GM19023 (cell line): Measurements from ENCODE around the gene CEP350.
A peak's percentile ranks its signal among the peaks of the same experiment; 100 is the strongest.

ENCODE experiments used
- ATAC-seq: cut with Tn5 transposase; IDR thresholded peaks from one replicate; pipeline ENCODE4 v1.9.1; 2021; ENCODE audit warnings: mild to moderate bottlenecking, moderate library complexity; ENCODE audit not compliant: unreplicated experiment

The CEP350 gene

GRCh38 chr1:180153032-180153431 lies 198.4 kb downstream of the CEP350 start:
- ATAC-seq = no peak

GRCh38 chr1:180154003-180154324 lies 199.4 kb downstream of the CEP350 start:
- ATAC-seq = no peak

- ATAC-seq = peak; percentile 92
These were observed 199.9 kb downstream of the CEP350 start, which contains the start of gene QSOX1 for GRCh38 chr1:180154325-180155181. QSOX1 (plus strand) TSS chr1:180154869; CDS start chr1:180154908, 39 bp downstream.

GRCh38 chr1:180155182-180155682 lies 200.6 kb downstream of the CEP350 start:
- peak; percentile 4 for ATAC-seq

GRCh38 chr1:180156201-180156600 lies 201.6 kb downstream of the CEP350 start:
- no peak for ATAC-seq

GRCh38 chr1:180156631-180157091 lies 202.1 kb downstream of the CEP350 start:
- ATAC-seq = no peak

GRCh38 chr1:180157108-180157507 lies 202.5 kb downstream of the CEP350 start:
- no peak for ATAC-seq

- no peak for ATAC-seq
These were observed 203.0 kb downstream of the CEP350 start for GRCh38 chr1:180157576-180158057.

GRCh38 chr1:180158149-180159147 lies 203.8 kb downstream of the CEP350 start:
- no peak for ATAC-seq

- ATAC-seq = no peak
These were observed 205.7 kb downstream of the CEP350 start for GRCh38 chr1:180160357-180160756.

- no peak for ATAC-seq
These were observed 208.4 kb downstream of the CEP350 start for GRCh38 chr1:180163041-180163440.
